Esophagus muscularis mucosa (tissue), 4 donors: Measurements from ENCODE around the gene PNLIPRP1. TPM values are rescaled to one million over a fixed set of nuclear protein-coding genes. Genes with fewer than 3 reads are reported as not detected.
A peak's percentile ranks its signal among the peaks of the same experiment; 100 is the strongest.

Source experiments
- DNase-seq: peaks from one replicate; pipeline ENCODE4 v3.0.0-alpha.2; 2017; ENCODE audit errors: extremely low spot score
- H3K27ac ChIP-seq, 4 donors: fragments of 200-600 bp; sonication (generic); replicated peaks in 1 of 4; 1 replicate in 3 of 4; 2 replicates in 1 of 4; pipeline ENCODE4 v1.5.1; 2016 to 2019; ENCODE audit warnings: mild to moderate bottlenecking in 1 of 4
- H3K27me3 ChIP-seq, 4 donors: fragments of 200-600 bp; sonication (generic); one replicate each; pipeline versions ENCODE4 v1.5.1 to v1.6.0; 2016 to 2019
- H3K36me3 ChIP-seq, 4 donors: fragments of 200-600 bp; sonication (generic); one replicate each; pipeline ENCODE4 v1.5.1; 2016 to 2019
- H3K4me1 ChIP-seq, 4 donors: fragments of 200-600 bp; sonication (generic); one replicate each; pipeline ENCODE4 v1.5.1; 2016 to 2019
- H3K4me3 ChIP-seq, 4 donors: fragments of 200-600 bp; sonication (generic); 1 replicate in 2 of 4; 2 replicates in 2 of 4; pipeline ENCODE4 v1.5.1; 2016 to 2019; ENCODE audit warnings: mild to moderate bottlenecking in 4 of 4, moderate library complexity in 1 of 4
- H3K9me3 ChIP-seq, 4 donors: fragments of 200-600 bp; sonication (generic); 1 replicate in 3 of 4; 2 replicates in 1 of 4; pipeline ENCODE4 v1.5.1; 2016 to 2019
- CTCF ChIP-seq, 3 experiments: fragments of 200-600 bp in 2 of 3; fragments of 450-650 bp in 1 of 3; sonication (generic) in 2 of 3; IDR thresholded peaks; one replicate each; pipeline ENCODE4 v1.5.1; 2017 to 2019; ENCODE audit warnings: antibody characterized with exemption in 3 of 3, mild to moderate bottlenecking in 2 of 3, moderate library complexity in 1 of 3
- EP300 ChIP-seq: sonication (generic); formaldehyde crosslinking; IDR thresholded peaks from one replicate; pipeline ENCODE4 v1.6.1; 2017; ENCODE audit warnings: antibody characterized with exemption
- POLR2A ChIP-seq: fragments of 450-650 bp; IDR thresholded peaks from one replicate; pipeline ENCODE4 v1.6.1; 2017; ENCODE audit warnings: antibody characterized with exemption, moderate library complexity, mild to moderate bottlenecking, low read depth
- POLR2AphosphoS5 ChIP-seq, 2 donors: sonication (generic); formaldehyde crosslinking; IDR thresholded peaks; one replicate each; pipeline ENCODE4 v1.6.1; 2017; ENCODE audit warnings: antibody characterized with exemption in 2 of 2
- WGBS: methylation state at CpG from one replicate; pipeline ENCODE4 v1.1.5; 2018; 5-methylcytosine and 5-hydroxymethylcytosine counted together
- intact Hi-C: fragments of 100-400 bp; cut with DNase I; formaldehyde crosslinking; loops from one replicate; pipeline ENCODE4 v1.15.1; 2023
- total RNA-seq, 4 donors: library from RNA; depleted of rRNA; stranded (reverse); fragments of >200 nt; gene quantifications; one replicate each; pipeline versions ENCODE4 v1.1.0 to v1.2.1, GENCODE V29; 2016

Gene PNLIPRP1
- total RNA-seq, 4 donors from 2014 or later = not detected

- no peak for DNase-seq
- Histone ChIP-seq H3K27ac (no peak overlapping the region), H3K4me3 (no peak overlapping the region), H3K36me3 (no peaks in the 10 kb centered on the region), H3K9me3 (peaks cover 0 to 7% (median 2%) of the 10 kb centered on the region in 4 donors), H3K4me1 (no peaks in the 10 kb centered on the region), H3K27me3 (no peaks in the 10 kb centered on the region)
- intact Hi-C loops = no loop called here
- TF ChIP-seq POLR2AphosphoS5 (IDR thresholded peaks at IDR 0.05) (no peak), POLR2A (no peak), EP300 (no peak), CTCF (IDR thresholded peaks at IDR 0.05) (no peak)
Observed at GRCh38 chr10:116636385-116636784, 45.6 kb downstream of the PNLIPRP1 start.

- Histone ChIP-seq H3K9me3 (peaks cover 0 to 7% (median 2%) of the 10 kb centered on the region in 4 donors), H3K36me3 (no peaks in the 10 kb centered on the region), H3K4me1 (no peaks in the 10 kb centered on the region), H3K27ac (no peak overlapping the region), H3K4me3 (no peak overlapping the region), H3K27me3 (no peaks in the 10 kb centered on the region)
- DNase-seq = no peak
- 54% methylated on average over 2 of the region's 2 CpGs for WGBS
- TF ChIP-seq POLR2A = no peak
- no peak for TF ChIP-seq EP300
- TF ChIP-seq POLR2AphosphoS5 (IDR thresholded peaks at IDR 0.05) = no peak
- no peak for TF ChIP-seq CTCF (IDR thresholded peaks at IDR 0.05)
- intact Hi-C loops = no loop called here
Observed at GRCh38 chr10:116636976-116637375, 46.2 kb downstream of the PNLIPRP1 start.

- 25% methylated on average over 1 of the region's 1 CpG for whole genome bisulfite sequencing
- Histone ChIP-seq H3K9me3 (peaks cover 0 to 7% (median 2%) of the 10 kb centered on the region in 4 donors), H3K4me1 (no peaks in the 10 kb centered on the region), H3K27ac (no peak overlapping the region), H3K36me3 (no peaks in the 10 kb centered on the region), H3K27me3 (no peaks in the 10 kb centered on the region), H3K4me3 (no peak overlapping the region)
- DNase-seq = no peak
- TF ChIP-seq CTCF (IDR thresholded peaks at IDR 0.05) = no peak
- no peak for TF ChIP-seq EP300
- no peak for TF ChIP-seq POLR2AphosphoS5 (IDR thresholded peaks at IDR 0.05)
- no peak for TF ChIP-seq POLR2A
- intact Hi-C loops = no loop called here
Observed at GRCh38 chr10:116637830-116638229, 47.1 kb downstream of the PNLIPRP1 start.

- DNase-seq = peak; percentile 87
- H3K27ac ChIP-seq = no peak overlapping the region
- H3K4me3 ChIP-seq = no peak overlapping the region
- WGBS = 93% methylated on average over 4 of the region's 5 CpGs
- no peaks in the 10 kb centered on the region for H3K4me1 ChIP-seq
- peaks cover 0 to 6% (median 0%) of the 10 kb centered on the region in 4 donors for H3K9me3 ChIP-seq
- H3K36me3 ChIP-seq = no peaks in the 10 kb centered on the region
- H3K27me3 ChIP-seq = peaks cover 0 to 6% (median 0%) of the 10 kb centered on the region in 4 donors
- no peak for TF ChIP-seq POLR2A
- TF ChIP-seq POLR2AphosphoS5 (IDR thresholded peaks at IDR 0.05) = no peak
- TF ChIP-seq CTCF (IDR thresholded peaks at IDR 0.05) = no peak
- no peak for TF ChIP-seq EP300
- intact Hi-C loops = no loop called here
Observed at GRCh38 chr10:116646502-116646901, 55.7 kb downstream of the PNLIPRP1 start.

GRCh38 chr10:116648903-116649302 is 58.1 kb downstream of the PNLIPRP1 start:
- Histone ChIP-seq H3K36me3 (no peaks in the 10 kb centered on the region), H3K4me3 (no peak overlapping the region), H3K4me1 (no peaks in the 10 kb centered on the region), H3K27ac (no peak overlapping the region), H3K27me3 (peaks cover 0 to 6% (median 0%) of the 10 kb centered on the region in 4 donors), H3K9me3 (peaks cover 0 to 6% (median 0%) of the 10 kb centered on the region in 4 donors)
- TF ChIP-seq POLR2A (no peak), EP300 (no peak)
- 84% methylated on average over 8 of the region's 8 CpGs for WGBS
- no peak for DNase-seq
- intact Hi-C loops = no loop called here
